Measurements from ENCODE around the gene CEP68.

DNA sequence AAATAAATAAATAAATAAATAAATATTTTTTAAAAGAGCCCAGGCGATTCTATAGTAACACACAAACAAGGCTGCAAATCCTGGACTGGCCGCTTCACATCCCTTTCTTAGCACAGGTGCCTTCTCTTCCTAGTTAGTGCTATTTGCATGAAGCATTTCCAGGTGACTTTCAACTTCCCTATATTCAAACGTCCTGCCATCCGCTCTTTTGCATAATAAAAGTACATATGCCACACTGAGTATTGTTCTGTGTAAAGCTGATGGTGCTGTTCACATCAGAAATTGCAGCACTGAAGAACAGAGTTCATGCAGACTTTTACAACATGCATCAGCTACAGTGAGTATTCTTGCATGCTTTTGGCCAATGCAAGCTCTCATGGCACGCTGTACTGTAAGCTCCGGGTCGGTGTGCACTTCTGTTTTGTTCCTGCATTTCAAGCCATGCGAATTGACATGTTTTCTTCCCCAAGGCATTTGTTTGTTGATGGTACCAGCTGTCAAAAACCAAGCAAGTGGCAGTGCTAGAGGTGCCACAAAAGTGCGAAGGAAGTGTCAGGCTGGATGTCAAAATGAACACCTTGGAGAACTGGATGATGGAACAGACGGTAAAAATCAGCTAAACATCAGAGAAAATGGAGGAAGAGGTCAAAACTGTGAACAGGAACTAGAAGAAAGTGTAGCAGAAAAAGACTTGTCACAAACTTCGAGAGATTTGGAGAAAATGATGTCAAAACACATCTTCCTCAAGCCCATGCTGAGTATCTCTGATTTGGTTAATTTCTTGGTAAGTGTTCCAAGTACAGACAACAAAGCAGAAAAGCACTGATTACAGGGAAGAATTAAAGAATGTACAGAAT, 25.5 kb upstream of the CEP68 start:
- TF ChIP-seq GATA2 (IDR thresholded peaks at IDR 0.05; ENCODE audit: low read depth, low read length) (no peak), GATA3 (IDR thresholded peaks at IDR 0.05; ENCODE audit: low read depth, low read length) (no peak)
